OCI-LY1 (cell line): ENCODE results near the gene TRIM34.

Source experiments
- EZH2 ChIP-seq: fragments of 200-600 bp; sonication (generic), shearing (Covaris generic); IDR thresholded peaks from 2 replicates; pipeline ENCODE4 v1.8.0; 2017; ENCODE audit warnings: borderline replicate concordance, mixed run types, mild to moderate bottlenecking, antibody characterized with exemption, low read length, moderate library complexity, mixed read lengths
- TF ChIP-seq, protein P1 (sequence below): fragments of 200-600 bp; sonication (generic), shearing (Covaris generic); IDR thresholded peaks from 2 replicates; pipeline ENCODE4 v1.5.1; 2017; ENCODE audit warnings: mild to moderate bottlenecking, antibody characterized with exemption, low read length, moderate library complexity, mixed read lengths

DNA sequence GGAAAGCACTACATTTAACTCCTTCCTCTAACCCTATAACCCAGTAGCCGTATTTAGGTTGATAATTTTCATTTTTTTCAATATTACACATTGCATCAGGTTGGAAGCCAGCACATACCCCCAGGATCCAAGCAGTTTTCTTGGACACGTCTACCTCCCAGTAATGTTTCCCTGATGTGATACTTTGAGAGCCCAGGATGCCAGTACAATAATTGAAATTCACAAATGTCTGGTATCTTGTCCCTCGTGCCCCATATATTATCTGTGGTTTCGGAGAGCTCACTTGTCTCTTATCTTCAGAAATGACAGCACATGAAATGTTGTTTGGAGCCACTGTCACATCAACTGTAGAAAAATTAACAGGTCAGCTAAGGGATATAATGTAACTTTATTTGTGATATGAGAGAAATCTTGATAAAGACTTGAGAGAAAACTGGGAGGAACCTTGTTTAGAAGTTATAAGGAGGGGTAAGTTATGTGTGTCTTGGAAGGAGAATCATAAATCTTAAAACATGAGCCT, 40.3 kb downstream of the TRIM34 start:
- TF ChIP-seq, protein P1, sequence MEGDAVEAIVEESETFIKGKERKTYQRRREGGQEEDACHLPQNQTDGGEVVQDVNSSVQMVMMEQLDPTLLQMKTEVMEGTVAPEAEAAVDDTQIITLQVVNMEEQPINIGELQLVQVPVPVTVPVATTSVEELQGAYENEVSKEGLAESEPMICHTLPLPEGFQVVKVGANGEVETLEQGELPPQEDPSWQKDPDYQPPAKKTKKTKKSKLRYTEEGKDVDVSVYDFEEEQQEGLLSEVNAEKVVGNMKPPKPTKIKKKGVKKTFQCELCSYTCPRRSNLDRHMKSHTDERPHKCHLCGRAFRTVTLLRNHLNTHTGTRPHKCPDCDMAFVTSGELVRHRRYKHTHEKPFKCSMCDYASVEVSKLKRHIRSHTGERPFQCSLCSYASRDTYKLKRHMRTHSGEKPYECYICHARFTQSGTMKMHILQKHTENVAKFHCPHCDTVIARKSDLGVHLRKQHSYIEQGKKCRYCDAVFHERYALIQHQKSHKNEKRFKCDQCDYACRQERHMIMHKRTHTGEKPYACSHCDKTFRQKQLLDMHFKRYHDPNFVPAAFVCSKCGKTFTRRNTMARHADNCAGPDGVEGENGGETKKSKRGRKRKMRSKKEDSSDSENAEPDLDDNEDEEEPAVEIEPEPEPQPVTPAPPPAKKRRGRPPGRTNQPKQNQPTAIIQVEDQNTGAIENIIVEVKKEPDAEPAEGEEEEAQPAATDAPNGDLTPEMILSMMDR: no peak
- TF ChIP-seq EZH2: no peak
